GM18870 (cell line): ENCODE measurements around the gene CERS6.

Experiments
- ATAC-seq: cut with Tn5 transposase; IDR thresholded peaks from one replicate; pipeline ENCODE4 v1.9.1; 2021; ENCODE audit warnings: moderate library complexity; ENCODE audit not compliant: unreplicated experiment

The CERS6 gene

GRCh38 chr2:168692132-168692744 is 236.2 kb downstream of the CERS6 start:
- peak; percentile 45 for ATAC-seq

GRCh38 chr2:168694173-168694572 is 238.1 kb downstream of the CERS6 start:
- ATAC-seq, result no peak

DNA sequence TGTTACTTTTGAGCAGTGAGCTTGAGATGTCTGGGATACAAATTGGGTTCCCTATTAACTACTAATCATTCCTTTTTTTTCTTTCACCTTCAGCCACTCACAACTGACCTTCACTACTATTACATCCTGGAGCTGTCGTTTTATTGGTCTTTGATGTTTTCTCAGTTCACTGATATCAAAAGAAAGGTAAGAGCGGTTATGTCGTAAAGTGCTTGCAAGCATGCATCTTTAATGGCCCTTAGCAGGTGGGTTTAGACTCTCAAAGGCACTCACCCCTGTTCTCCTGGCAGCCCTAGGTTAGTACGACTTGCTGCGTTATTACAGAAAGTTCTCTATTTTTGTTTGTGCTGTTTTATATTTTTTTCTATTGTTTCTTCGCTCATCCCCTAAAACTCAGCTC is 238.8 kb downstream of the CERS6 start:
- no peak for ATAC-seq

GRCh38 chr2:168697668-168698121 is 241.6 kb downstream of the CERS6 start:
- no peak for ATAC-seq

- no peak for ATAC-seq
Measured at GRCh38 chr2:168698969-168699368, 242.9 kb downstream of the CERS6 start.

- ATAC-seq, result no peak
Measured at GRCh38 chr2:168699844-168700417, 243.9 kb downstream of the CERS6 start.

DNA sequence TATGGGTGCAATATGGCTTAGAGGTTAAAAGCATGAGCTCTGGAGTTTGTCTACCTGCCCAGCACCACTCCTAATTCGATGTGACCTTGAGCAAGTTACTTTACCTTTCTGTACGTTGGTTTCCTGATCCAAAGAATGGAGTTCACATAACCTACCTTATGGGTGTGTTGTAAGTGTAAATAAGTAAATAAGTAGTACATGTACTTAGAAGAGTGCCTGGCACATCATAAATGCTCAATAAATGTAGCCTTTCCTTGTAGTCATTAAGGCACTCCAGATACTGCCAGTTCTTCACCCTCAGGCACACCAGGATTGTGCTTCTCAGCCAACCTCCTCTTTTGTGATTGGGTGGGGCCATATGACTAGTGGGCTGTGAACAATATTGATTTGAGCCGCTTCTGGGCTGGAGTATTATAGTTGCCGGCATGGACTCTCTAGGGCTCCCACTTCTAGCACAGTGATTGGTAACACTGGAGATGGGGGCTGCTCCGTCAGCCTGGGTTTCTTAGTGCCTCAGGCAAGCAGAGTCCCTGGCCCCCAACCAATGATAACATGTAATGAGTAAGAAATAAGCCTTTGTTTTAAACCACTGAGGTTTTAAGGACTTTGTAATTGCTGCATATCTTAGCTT is 244.7 kb downstream of the CERS6 start:
- no peak for ATAC-seq

GRCh38 chr2:168702579-168702978 is 246.5 kb downstream of the CERS6 start:
- no peak for ATAC-seq

DNA sequence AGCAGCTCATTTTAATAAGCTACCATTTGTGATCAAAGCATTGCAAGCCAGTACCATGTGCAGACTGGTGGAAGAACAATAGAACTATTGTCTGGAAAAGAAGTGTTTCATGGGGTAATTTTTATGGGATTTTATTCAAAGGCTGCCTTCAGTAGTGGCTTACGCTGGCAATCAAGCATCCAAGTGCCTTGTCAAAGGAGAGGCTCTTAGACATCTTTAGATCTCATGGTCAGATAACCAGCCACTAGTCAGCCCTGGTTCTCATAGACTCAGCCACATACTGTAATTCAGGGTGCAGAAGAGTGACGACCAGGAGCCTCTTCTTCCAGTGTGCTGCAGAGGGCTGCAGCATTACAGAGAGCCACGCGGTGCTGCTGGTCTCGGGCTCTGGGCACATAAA is 247.9 kb downstream of the CERS6 start:
- no peak for ATAC-seq

GRCh38 chr2:168705534-168706470 is 249.7 kb downstream of the CERS6 start:
- no peak for ATAC-seq

GRCh38 chr2:168706806-168707205 is 250.7 kb downstream of the CERS6 start:
- no peak for ATAC-seq

- no peak for ATAC-seq
Measured at GRCh38 chr2:168708080-168708479, 252.0 kb downstream of the CERS6 start.

DNA sequence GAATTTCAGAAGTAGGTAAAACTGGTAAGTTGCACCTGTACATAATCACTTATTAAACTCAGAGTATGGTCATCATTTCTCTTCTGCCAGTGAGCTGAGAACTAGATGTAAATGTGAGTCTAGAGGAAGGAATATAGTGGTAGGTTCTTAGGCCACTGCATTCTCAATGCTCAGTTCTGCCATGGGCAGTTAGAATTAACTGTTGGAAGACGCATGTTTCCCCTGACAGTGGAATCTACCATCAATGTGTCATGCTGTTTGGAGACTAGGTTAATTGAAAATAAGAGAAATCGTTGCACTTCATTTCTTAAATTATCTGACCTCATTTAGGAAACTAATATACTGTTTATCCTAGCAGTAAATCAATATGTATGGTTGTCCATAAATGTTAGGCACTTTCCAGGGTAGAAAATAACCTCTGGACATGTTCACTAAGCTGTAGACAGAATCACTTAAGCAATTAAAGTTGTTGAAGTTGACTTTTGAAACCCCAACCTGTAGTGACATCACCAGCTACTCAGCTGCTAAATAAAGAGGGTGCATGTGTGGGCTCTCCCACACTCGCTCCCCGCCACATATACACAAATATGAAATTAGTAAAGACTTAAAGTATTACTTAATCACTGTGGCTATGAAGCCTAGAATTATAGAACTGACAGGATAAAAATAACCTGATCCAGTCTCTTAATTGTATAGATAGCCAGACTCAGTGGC is 254.8 kb downstream of the CERS6 start:
- ATAC-seq, result no peak

DNA sequence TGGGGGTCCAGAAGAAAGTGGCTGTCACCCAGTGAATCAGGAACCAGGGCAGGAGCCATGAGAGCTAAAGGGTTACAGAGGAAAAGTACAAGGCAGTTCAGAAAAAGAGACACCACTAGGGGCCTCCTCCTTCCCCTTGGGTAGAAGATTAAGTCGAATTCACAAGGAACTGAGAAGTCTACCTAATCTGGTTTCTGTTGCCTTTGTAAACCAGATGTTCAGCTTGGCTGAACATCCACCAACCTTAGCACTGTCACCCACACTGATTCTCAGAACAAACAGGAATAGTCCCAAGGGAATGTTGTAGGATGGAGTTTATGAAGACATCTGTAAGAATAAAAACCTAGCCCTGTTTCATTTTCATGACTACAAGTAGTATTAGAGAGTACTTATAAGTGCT is 256.0 kb downstream of the CERS6 start:
- peak; percentile 100 for ATAC-seq

DNA sequence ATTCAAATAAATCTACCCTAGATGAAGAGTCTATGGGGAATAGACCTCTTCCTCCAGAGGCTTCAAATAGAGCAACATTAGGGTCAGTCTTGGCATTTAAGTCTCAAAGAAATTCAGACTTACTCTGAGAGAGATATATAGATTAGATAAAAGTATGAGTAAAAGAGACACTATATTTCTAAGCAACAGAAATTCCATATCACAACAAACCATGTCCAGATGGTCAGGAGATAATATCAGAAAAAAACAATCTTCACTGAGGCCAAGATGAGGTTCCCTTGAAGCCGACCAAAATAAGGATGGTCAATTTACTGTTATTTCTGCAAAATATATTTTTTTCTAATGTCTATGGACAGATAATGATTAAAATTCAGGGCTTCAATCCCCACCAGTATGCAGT is 257.3 kb downstream of the CERS6 start:
- no peak for ATAC-seq

GRCh38 chr2:168715849-168716248 is 259.8 kb downstream of the CERS6 start:
- ATAC-seq, result no peak

GRCh38 chr2:168716839-168717238 is 260.8 kb downstream of the CERS6 start:
- no peak for ATAC-seq

- ATAC-seq, result no peak
Measured at GRCh38 chr2:168717790-168718502, 261.9 kb downstream of the CERS6 start.

DNA sequence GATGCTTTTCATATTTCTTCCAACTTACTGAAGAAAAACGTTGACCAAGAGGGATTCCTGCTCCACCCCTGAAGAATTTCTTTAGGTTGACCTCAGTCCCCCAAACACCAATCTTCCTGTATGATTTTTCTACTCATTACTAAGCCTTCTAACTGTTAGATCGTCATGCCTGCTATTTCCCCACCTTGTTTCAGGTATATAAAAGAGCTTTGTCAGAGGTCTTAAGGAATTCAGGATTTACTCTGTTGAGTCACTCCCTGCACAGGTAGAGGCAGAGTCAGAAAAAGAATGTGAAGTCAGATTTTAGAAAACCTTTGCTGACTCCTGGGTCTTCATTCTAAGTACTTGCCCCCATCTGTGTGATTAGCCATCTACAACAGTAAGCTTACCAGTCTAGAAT is 262.6 kb downstream of the CERS6 start:
- ATAC-seq, result no peak

DNA sequence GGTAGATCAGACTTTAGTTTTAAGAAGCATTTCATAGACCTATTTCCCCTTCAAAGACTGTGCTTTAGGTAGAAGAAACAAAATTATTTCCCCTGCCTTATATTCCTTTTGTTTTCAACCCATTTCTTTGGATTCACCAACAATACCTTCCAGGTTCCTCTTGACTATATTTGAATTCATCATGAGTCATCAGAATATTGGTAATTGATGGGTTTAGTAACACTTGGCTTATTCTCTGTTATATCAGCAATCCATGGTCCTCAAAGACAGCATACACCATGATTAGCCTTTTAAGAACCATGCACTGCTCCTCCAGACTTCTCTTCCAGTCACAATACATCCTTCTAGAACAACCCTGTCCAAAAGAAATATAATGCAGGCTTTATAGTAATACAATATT is 263.4 kb downstream of the CERS6 start:
- ATAC-seq, result no peak
